Measurements from ENCODE around the gene TBC1D1. TPM values are rescaled to one million over a fixed set of nuclear protein-coding genes. Genes with fewer than 3 reads are reported as not detected.

Gene TBC1D1
- total and polyA plus RNA-seq, 10 donors = 49.3 to 142 (median 95.5) TPM

DNA sequence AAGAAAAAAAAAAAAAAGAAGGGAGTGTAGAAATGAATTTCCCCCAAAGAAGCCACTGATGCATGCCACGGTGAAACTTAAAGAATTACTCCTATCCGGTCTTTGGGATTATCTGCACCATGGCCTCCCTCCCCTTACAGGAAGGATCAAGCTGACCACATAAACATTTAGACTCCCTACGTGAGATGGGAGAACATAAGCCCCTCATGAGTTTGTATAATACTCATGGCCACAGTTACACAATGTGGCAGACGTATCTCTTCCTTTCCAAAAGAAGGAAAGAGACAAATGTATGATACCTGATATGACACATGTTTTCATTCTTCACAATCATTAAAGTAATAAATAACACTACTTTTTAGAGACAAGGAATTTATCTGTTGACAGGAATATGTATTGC is 66.1 kb downstream of the TBC1D1 start:
- no peak for TF ChIP-seq POLR2AphosphoS5 (IDR thresholded peaks at IDR 0.05)
- no peak for TF ChIP-seq POLR2A (IDR thresholded peaks at IDR 0.05)
- TF ChIP-seq, protein P1, sequence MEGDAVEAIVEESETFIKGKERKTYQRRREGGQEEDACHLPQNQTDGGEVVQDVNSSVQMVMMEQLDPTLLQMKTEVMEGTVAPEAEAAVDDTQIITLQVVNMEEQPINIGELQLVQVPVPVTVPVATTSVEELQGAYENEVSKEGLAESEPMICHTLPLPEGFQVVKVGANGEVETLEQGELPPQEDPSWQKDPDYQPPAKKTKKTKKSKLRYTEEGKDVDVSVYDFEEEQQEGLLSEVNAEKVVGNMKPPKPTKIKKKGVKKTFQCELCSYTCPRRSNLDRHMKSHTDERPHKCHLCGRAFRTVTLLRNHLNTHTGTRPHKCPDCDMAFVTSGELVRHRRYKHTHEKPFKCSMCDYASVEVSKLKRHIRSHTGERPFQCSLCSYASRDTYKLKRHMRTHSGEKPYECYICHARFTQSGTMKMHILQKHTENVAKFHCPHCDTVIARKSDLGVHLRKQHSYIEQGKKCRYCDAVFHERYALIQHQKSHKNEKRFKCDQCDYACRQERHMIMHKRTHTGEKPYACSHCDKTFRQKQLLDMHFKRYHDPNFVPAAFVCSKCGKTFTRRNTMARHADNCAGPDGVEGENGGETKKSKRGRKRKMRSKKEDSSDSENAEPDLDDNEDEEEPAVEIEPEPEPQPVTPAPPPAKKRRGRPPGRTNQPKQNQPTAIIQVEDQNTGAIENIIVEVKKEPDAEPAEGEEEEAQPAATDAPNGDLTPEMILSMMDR (IDR thresholded peaks at IDR 0.05 in 8 of 11, conservative IDR thresholded peaks at IDR 0.05 in 3 of 11) = no peak
- H3K4me1 ChIP-seq = peaks cover 0 to 5% (median under 1%) of the 10 kb centered on the region in 6 donors
- peaks cover 0 to 21% (median 1%) of the 10 kb centered on the region in 6 donors for H3K36me3 ChIP-seq
- no peak overlapping the region for H3K27ac ChIP-seq
- DNase-seq = no peak
- no peaks in the 10 kb centered on the region for H3K27me3 ChIP-seq (replicated peaks in 1 of 7)
- intact Hi-C loops (cut with DNase I; ENCODE audit: low total_unique reads) = no loop called here
- H3K9me3 ChIP-seq = no peaks in the 10 kb centered on the region
- H3K4me3 ChIP-seq = no peak overlapping the region
- 64 to 90% (median 78%) methylated on average over 4 of the region's 4 CpGs for WGBS, 5 donors

DNA sequence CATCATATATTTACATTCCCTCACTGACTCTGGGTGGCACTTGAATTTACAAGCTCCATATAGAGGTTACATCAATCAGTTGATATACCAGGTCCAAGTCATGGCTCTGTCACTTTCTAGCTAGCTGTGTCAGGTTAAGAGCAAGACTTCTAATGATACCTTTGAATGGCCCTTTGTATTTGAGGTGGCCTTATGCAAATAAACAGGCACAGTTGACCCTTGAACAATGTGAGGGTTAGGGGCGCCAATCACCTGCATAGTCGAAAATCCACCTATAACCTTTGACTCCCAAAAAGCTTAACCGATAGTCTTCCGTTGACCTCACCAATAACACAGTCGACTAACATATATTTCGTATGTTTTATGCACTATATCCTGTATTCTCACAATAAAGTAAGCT is 68.0 kb downstream of the TBC1D1 start:
- intact Hi-C loops (cut with DNase I; ENCODE audit: low total_unique reads) = no loop called here
- TF ChIP-seq, protein P1 (IDR thresholded peaks at IDR 0.05 in 8 of 11, conservative IDR thresholded peaks at IDR 0.05 in 3 of 11) = no peak
- TF ChIP-seq POLR2AphosphoS5 (IDR thresholded peaks at IDR 0.05) (no peak), POLR2A (IDR thresholded peaks at IDR 0.05) (no peak)

DNA sequence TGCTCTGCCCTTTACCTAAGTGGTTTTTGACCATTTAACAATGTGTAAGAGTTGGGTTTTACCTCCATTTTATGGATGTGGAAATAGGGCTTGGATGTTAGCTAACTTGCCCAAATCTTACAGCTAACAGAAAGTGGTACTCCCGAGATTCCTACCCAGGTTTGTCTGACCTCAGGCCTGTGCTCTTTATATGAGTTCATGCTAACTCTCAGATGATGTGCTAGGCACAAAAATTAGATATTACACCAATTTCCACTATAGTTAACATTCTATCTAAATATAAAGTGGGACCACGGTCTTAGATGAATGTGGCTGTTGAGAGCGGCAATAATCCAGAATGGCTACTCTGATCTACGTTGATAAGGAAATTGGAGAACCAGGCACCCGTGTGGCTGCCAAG is 69.2 kb downstream of the TBC1D1 start, which contains the start of gene PTTG2:
Gene PTTG2 (plus strand): TSS at position 301 of the 400 bp plus-strand sequence. CDS start 37 bp downstream, at position 338.
- no peaks in the 10 kb centered on the region for H3K9me3 ChIP-seq
- peaks cover 0 to 20% (median 11%) of the 10 kb centered on the region in 6 donors for H3K4me1 ChIP-seq
- intact Hi-C loops (cut with DNase I; ENCODE audit: low total_unique reads) = no loop called here
- DNase-seq = no peak
- no peak within 1 kb of the TSS for H3K4me3 ChIP-seq
- WGBS, 5 donors = 89 to 98% (median 95%) methylated on average over 5 of the region's 5 CpGs
- H3K27ac ChIP-seq = peak within 1 kb of the TSS in 4 of 8 donors; percentile 6 to 29 (median 18)
- TF ChIP-seq POLR2AphosphoS5 (IDR thresholded peaks at IDR 0.05) (no peak), POLR2A (IDR thresholded peaks at IDR 0.05) (no peak)
- TF ChIP-seq, protein P1 (IDR thresholded peaks at IDR 0.05 in 8 of 11, conservative IDR thresholded peaks at IDR 0.05 in 3 of 11) = no peak
- no peaks in the 10 kb centered on the region for H3K27me3 ChIP-seq (replicated peaks in 1 of 7)
- peaks cover 0 to 7% (median 0%) of the 10 kb centered on the region in 6 donors for H3K36me3 ChIP-seq

More for the DNA sequence above, 68.0 kb downstream of the TBC1D1 start:
- Histone ChIP-seq H3K27ac (no peak overlapping the region), H3K4me1 (peaks cover 0 to 9% (median 2%) of the 10 kb centered on the region in 6 donors), H3K9me3 (no peaks in the 10 kb centered on the region), H3K4me3 (no peak overlapping the region), H3K36me3 (peaks cover 0 to 7% (median 0%) of the 10 kb centered on the region in 6 donors), H3K27me3 (replicated peaks in 1 of 7) (no peaks in the 10 kb centered on the region)
- DNase-seq = no peak
- 78 to 98% (median 89%) methylated on average over 6 of the region's 6 CpGs for WGBS, 5 donors

DNA sequence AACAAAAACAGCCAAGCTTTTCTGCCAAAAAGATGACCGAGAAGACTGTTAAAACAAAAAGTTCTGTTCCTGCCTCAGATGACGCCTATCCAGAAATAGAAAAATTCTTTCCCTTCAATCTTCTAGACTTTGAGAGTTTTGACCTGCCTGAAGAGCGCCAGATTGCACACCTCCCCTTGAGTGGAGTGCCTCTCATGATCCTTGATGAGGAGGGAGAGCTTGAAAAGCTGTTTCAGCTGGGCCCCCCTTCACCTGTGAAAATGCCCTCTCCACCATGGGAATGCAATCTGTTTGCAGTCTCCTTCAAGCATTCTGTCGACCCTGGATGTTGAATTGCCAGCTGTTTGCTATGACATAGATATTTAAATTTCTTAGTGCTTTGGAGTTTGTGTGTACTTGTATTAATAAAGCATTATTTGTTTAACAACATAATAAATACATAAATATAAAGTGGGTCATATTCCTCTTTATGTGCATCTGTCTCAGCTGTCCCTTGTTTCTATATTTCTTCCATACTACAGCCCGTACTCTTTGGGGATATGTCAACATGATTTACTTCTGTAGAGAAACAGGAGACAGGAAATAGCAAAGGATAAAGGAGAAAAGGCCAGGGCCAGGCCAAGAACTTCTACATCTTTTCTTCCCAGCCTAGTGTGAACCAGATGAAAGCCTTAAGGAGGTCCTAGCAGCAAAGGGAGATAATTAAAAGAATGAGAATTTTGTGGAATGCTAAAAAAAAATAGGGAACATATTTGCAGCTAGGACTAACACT is 70.0 kb downstream of the TBC1D1 start:
- 73 to 79% (median 77%) methylated on average over 5 of the region's 5 CpGs for WGBS, 5 donors
- H3K9me3 ChIP-seq = no peaks in the 10 kb centered on the region
- H3K27me3 ChIP-seq (replicated peaks in 1 of 7) = no peaks in the 10 kb centered on the region
- intact Hi-C loops (cut with DNase I; ENCODE audit: low total_unique reads) = no loop called here
- H3K4me3 ChIP-seq = no peak overlapping the region
- DNase-seq = no peak
- H3K27ac ChIP-seq = peak overlapping the region in 4 of 8 donors; percentile 6 to 29 (median 18)
- H3K36me3 ChIP-seq = peaks cover 0 to 7% (median 0%) of the 10 kb centered on the region in 6 donors
- H3K4me1 ChIP-seq = peaks cover 0 to 28% (median 14%) of the 10 kb centered on the region in 6 donors
- TF ChIP-seq POLR2AphosphoS5 (IDR thresholded peaks at IDR 0.05) = no peak
- TF ChIP-seq, protein P1 (IDR thresholded peaks at IDR 0.05 in 8 of 11, conservative IDR thresholded peaks at IDR 0.05 in 3 of 11) = no peak
- TF ChIP-seq POLR2A (IDR thresholded peaks at IDR 0.05) = no peak

All from spleen (tissue), 11 donors.